HG02981 (cell line): Measurements from ENCODE around the gene NRTN.

Source experiments
- ATAC-seq: cut with Tn5 transposase; IDR thresholded peaks from one replicate; pipeline ENCODE4 v1.9.1; 2021; ENCODE audit warnings: mild to moderate bottlenecking, moderate library complexity; ENCODE audit not compliant: unreplicated experiment

The NRTN gene

DNA sequence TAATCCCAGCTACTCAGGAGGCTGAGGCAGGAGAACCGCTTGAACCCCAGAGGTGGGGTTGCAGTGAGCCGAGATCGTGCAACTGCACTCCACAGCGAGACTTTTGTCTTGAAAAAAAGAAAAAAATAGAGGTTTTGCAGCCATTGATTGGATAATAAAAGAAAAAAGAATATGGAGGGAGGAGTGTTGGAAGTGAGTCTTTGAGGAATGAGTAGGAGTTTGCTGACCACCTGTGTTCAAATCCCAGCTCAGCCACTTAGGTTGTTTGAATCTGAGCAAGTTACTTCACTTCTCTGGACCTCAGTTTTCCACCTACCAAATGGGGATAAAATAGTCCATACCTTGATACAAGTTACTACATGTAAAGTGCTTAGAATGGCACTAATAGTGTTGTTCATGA is 6.2 kb downstream of the NRTN start:
- ATAC-seq = no peak

DNA sequence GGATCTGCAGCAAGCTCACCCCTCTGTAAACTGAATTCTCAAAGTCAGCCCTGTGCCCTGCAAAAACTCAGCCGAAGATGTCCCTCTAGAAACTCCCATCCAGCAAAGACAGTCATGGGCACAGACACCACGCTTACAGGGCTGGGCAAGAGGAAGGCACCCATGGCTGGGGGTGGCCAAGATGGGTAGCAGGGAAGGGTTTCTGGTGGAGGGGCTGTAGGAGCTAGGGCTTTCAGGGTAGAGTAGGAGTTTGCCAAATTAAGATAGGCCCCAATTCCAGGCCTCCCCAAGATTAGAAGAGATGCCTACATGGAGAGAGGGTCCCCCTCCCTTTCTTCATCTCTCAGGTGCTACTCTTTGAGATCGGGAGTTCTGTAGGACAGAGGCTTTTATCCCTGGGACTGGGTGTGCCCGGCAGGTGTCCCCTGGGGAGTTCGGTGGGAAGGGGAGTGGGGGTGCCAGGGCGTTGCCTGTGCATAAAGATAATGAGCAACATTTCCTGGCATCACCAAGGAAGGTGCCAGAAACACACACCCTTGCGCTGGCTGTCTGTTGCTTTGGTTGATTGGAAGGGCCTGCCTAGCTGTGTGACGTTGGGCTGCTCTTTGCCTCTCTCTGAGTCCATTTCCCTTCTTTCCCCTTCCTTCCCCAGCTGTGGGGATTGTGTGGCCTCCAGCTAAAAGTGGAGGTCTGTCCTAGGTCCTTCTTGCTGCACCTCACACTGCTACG is 9.4 kb downstream of the NRTN start:
- no peak for ATAC-seq

DNA sequence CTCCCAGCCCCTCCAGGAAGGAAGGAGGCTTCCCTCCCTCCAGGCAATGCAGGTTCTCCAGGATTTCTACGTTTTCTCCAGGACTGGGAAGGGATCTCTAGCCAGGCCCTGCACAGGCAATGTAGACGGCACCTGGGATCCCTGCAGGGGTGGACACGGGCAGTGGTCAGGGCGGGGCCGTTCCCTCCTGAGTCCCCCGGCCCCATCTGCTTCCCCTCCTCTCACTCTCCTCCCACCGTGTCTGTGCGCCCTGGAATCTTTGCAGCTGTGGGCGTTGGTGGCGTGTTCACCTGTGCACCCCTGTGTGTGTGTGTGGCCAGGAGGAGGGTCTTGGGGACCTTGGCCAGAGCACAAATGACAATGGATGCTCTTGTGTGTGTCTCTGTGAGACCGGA is 10.0 kb downstream of the NRTN start:
- ATAC-seq = no peak

DNA sequence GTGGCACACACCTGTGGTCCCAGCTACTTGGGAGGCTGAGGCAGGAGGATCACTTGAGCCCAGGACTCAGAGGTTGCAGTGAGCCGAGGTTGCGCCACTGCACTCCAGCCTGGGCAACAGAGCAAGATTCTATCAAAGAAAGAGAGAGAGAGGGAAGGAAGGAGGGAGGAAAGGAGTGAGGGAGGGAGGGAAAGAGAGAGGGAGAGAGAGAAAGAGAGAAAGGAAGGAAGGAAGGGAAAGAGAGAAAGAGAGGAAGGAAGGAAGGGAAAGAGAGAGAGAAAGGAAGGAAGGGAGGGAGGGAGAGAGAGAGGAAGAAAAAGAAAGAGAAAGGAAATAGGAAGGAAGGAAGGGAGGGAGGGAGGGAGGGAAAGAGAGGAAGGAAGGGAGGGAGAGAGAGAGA is 12.4 kb downstream of the NRTN start:
- ATAC-seq = no peak

DNA sequence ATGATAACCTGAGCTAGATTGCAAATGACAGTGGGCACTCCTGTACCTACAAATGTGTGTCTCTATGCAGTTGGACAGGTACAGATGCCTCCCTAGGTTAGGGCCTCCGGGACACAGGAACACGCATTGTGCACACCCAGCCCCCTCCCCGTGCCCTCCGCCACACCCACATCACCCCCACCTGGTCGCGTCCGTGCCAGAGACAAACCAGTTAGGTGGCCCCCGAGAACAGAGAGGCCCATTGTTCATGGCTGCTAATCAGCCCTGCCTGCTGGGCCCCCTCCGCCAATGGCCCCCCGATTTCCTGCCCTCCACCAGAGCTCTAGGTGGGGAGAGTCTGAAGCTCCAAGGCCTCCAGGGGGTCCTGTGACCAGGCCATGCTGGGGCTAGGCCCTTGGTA is 13.7 kb downstream of the NRTN start:
- no peak for ATAC-seq

DNA sequence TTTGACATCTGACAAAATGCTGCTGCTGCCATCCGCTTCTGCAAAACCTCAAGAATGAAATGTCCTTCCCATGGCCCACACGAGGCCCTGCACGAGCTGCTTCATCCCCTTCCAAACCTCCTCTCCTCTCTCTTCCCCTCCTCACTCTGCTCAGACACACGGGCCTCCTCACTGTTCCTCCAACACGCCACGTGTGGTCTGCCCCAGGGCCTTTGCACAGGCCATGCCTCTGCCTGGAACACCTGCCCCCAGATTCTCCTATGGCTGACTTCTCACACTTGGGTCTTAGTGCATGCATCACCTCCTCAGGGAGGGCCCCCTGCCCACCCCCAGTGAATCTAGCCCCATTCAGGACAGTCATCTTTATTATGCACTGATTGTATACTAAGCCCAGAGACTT is 15.9 kb downstream of the NRTN start:
- ATAC-seq = no peak

DNA sequence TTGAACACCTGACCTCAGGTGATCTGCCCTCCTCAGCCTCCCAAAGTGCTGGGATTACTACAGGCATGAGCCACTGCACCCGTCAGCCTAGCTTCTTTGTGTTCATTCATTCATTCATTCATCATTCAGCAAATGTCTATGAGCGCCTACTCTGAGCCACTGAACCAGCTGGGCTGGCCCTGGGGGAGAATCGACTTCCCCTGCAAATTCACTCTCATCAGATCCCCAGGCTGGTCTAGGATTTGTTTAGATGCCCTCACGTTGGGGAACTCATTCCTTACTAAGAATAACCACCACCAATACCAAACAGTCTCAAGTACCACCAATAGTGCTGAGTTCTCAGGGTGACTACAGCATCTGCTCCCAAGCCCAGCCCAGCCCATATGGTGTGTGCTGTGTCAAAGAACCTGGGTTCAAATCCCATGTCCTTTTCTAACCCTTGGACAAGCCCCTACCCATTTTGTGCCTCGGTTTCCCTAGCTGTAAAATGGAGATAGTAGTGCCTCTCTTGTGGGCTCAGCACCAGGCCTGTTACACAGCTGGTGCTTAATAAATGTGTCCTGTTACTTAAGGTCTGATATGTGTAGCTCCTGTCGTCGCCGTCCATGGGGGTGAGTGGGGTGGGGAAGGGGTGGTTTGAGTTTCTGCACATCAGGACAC is 16.8 kb downstream of the NRTN start:
- no peak for ATAC-seq

DNA sequence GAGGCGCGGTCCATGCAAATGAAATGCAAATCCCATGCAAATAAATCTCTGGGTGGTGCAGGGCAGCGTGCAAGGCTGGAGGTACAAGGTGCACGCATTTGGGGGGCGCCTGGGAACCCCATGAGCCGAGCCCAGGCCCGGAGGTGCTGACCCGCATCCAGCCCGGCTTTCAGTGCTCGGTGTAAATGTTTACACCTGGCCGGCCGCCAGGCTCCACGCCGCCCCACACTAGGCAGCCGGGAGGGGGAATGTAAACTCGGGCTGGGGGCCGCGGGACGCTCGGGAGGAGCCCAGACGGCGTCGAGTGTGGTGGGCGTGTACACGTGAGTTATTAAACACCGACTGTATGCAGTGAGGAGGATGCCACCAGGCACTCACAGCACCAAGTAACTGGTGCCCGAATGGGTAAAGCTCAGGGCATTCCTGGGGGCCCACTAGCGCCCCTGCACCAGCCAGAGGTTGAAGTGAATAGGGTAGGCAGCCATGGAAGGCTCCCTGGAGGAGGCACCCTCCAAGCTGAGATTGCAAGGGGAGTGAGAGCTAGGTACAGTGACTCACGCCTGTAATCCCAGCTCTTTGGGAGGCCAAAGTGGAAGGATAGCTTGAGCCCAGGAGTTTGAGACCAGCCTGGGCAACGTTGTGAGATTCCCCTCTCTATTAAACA is 17.4 kb downstream of the NRTN start:
- no peak for ATAC-seq

DNA sequence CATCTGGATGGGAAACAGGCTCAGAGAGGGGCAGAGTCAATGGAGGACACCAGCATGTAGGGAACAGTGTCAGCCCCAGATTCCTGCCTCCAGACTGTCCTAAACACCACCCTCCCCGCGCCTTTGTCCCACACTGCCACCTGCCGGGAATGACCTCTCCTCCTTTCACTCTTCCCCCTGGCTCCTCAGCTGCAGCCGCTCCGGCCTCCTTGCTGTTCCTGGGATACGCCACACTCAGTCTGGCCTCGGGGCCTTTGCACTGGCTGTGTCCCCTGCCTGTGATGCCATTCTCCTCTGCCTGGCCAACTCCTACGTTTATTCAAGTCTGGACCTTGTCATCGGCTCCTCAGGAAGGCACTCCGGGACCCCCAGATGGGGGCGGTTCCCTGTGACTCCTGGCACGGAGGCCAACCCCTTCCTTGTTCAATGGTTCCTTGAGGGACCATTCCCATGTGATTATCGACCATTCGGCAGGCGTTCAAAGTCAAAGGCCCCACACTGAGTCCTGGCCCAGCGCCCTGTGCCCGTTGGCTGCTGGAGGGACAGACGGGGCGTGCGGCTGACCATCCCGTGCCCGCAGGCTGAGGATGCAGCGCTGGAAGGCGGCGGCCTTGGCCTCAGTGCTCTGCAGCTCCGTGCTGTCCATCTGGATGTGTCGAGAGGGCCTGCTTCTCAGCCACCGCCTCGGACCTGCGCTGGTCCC is 18.9 kb downstream of the NRTN start:
- no peak for ATAC-seq

DNA sequence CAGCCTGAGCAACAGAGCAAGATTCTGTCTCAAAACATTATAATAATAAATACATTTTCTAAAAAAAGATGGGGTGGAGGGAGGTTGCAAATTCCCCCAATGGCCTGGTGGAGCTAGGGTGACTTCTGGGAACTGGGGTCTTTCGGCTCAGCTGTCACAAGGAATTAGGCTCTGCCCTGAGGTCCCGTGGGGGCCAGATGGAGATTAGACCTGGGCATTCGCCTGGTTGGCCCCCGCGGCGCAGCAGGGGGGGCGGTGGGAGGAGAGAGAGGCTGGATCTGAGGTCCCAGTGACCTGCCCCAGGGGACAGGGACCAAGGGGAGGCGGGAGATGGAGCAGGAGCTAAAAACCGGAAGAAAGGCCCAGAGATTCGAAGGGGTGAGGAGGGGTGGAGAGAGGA is 19.9 kb downstream of the NRTN start:
- no peak for ATAC-seq

DNA sequence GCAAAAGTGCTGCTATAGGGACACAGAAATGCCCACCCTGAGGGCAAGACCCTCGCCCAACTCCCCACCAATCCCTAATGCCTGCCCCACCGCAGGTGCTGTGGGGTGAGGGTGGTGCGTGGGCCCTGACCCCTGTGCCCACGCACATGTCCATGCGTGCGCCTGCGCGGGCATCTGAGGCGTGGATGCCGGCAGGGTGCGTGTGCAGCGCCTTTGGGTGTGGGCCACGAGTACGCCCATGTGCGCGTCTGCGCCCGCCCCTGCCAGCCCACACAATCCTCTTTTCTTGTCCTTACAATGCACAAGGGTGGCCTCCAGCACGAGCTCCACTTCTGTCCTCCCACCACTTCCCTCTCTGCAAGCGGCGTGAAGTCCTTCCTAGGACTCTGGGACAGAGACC is 20.3 kb downstream of the NRTN start:
- ATAC-seq = no peak

DNA sequence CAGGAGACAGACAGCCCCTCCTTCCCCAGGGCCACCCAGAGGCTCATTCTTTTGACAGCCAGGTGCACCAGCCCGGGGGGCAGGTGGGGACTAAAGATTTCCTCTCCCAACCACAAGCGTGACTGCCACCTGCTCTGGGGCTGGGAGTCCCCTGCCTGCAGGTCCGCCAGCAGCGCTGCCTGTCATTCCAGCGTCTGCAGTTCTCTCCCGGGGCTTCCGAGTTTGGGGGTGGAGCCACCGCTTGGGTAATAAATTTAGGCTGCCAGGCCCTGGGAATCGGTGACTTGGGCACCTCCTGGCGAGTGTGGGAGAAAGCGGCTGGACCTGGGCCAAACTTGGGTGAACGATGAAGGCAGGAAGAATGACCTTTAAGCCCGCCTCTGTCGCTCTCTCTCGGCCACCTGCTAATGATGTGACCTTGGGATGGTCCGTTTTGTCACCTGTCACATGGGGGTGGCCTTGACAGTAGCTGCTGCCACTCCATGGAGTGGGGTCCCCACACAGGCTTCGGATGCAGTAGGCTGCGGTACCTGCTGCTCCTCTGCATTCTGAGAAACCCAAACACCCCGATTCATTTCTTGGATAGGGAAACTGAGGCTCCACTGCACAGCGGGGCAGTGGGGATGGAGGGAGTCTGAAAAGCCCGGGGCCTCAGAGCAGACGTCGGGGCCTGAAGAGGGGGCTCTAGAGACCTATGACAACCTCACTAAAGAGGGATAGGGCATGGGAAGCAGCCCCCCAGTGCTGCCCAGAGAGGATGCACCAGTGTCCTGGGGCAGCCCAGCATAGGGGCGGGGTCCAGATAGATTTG is 21.9 kb downstream of the NRTN start:
- ATAC-seq = no peak

DNA sequence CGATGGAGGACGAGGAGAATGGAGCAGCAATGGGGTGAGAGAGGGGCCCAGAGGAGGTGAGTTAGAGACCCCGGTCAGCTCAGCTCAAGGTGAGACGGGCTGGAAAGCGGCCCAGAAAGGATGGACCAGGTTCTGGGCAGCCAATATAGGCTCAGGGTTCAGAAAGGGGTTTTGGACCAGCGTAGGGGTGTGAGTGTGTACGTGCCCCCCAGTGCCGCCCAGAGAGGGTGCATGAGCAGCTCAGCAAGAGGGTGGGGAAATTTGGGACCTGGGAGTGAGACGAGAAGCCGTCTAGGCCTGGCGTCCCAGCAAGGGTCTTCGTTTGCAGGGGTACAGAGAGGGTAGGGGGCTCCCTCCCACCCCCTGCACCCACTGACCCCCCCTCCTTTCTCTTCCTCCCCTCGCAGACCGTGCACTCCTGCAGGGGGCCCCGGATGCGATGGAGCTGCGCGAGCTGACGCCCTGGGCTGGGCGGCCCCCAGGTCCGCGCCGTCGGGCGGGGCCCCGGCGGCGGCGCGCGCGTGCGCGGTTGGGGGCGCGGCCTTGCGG is 22.5 kb downstream of the NRTN start:
- ATAC-seq = no peak

DNA sequence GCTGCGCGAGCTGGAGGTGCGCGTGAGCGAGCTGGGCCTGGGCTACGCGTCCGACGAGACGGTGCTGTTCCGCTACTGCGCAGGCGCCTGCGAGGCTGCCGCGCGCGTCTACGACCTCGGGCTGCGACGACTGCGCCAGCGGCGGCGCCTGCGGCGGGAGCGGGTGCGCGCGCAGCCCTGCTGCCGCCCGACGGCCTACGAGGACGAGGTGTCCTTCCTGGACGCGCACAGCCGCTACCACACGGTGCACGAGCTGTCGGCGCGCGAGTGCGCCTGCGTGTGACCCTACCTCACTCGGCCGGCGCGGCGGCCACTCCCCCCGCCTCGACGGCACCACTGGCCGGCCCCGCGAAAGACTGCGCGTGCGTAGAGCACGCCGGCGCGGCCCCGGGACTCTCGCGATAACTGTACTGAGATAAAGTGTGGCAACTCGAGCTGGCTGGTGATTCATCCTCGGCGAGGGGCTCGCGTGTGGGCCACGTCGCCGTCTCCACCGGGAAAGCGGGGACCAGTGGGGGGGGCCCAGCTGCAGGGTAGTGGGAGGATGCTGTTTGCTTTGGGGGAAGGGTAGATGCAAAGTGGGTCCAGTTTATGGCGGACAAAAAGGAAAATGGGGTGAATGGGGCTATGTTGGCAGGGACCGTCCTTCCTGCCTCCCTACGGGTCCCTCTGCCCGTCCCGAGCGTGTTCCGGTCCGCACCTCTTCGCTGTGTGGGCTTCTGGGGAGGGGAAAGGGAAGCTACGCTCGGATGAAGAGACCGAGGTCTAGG is 23.2 kb downstream of the NRTN start:
- peak; percentile 58 for ATAC-seq

DNA sequence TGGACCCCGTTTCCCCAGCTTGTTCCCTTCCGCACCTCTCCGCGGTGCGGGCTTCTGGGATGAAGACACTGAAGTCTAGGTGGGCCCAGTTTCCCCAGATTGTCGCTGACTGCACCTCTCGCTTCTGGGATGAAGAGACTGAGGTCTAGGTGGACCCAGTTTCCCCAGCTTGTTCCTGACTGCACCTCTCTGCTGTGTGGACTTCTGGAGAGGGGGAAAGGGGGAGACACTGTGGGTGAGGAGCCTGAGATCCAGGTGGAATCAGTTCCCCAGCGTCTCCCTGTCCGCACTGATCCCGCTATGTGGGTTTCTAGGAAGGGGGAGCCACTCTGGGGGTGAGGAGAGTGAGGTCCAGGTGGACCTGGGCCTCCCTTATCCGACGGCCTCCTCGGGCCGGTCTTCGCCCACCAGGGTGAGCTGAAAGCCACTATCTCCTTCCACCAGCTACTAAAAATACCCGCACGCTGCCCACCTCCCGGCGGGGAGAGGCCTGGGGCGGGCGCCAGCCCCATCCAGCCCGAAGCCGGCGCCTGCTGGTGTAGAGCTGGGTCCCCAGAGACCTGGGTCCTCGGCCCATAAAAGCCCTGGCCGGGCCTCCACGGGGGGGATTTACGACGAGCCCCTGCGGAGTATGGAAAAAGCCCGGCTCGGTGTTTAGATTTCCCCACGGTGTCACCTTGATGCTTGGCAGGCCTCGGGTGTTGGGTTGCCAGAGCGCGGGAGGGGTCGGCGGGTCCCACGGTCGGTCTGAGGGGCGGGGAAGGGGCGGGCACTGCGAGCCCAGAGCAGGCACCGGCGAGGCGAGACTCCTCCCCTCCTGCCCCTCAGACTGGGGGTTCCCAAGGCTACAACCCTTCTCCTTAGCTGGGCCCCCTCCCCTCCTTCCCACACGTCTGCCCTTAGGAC is 24.0 kb downstream of the NRTN start:
- no peak for ATAC-seq

DNA sequence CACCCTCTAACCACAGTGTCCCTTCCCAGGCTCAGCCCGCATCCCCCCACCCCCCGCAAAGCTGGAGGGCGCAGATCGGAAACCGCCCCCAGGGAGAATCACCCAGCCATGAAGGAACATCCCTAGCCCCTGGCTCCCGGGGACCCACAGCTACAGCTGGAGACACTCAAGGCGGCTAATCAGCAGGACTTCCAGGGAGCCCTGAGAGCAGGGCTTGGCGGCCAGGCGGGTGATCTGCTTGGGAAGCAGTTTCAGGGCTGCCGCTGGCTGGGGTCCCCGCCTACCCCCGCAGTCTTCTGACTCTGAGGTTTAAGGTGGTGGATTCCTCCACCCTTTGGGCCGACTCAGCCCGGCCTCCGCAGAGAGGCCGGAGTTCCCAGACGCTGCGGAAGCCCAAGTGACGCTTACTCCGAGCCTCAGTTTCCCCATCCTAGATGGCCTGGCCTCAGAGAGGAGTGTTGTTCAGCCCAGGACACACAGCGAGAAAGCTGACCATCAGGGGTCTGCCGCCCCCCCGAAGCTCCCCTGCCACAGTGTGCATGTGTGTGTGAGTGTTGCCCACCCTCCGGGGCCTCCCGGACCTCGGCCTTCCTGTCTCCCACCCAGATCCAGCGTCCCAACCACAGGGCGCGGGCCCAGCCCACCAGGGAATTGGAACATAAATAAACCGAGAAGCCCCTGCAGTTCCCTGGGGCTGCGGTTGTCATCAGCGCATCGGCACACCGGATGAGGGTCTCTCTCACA is 24.9 kb downstream of the NRTN start:
- ATAC-seq = no peak

DNA sequence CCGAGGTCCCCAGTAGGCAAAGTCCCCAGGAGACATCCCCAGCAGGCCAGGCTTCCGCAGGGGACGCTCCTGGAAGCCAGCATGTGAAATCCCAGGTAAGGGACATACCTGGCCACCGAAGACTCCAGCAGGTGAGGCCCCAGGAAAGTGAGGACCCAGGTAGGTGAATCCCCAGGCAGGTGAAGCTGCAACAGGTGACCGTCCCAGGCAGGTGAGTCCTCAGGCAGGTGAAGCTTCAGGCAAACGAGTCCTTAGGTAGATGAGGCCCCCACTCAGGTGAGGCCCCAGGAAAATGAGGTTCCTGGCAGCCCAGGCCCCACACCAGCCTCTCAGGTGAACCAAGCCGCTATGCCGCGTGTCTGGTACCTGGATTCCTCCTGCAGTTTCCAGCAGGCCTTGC is 26.3 kb downstream of the NRTN start:
- no peak for ATAC-seq

DNA sequence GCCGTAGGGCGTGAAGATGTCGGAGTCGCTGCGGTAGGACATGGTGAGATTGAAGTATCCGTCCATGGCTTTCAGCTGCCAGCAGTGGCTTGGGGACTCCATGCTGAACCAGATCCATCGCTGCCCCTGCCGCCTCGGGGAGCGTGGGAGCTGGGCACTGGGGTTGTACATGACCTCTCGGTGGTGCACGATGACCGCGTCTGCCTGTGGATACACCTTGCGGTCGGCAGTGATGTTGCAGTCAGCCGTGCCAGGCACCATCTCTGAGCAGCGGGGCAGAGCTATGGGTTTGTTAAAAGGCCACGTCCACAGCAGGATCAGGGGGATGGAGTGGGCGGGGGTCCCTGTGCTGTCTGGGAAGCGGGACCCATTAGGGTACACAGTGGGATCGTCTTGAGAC is 27.2 kb downstream of the NRTN start:
- no peak for ATAC-seq
